ENCODE results near the gene PADI2.

DNA sequence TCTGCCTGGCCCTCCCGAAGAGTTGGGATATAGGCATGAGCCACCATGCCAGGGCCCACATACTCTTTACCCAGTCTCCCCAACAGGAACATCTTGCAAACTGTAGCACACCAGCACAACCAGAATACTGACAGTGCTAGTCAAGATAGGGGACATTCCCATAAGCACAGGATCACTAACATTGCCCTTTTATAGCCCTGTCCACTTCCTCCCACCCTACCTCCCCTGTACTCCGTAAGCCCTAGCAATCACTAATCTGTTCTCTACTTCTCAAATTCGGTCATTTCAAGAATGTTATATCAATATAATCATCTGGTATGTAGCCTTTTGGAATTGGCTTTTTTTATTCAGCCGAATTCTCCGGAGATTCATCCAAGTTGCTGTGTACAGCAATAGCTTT lies 71.3 kb downstream of the PADI2 start:
- TF ChIP-seq, protein P1, sequence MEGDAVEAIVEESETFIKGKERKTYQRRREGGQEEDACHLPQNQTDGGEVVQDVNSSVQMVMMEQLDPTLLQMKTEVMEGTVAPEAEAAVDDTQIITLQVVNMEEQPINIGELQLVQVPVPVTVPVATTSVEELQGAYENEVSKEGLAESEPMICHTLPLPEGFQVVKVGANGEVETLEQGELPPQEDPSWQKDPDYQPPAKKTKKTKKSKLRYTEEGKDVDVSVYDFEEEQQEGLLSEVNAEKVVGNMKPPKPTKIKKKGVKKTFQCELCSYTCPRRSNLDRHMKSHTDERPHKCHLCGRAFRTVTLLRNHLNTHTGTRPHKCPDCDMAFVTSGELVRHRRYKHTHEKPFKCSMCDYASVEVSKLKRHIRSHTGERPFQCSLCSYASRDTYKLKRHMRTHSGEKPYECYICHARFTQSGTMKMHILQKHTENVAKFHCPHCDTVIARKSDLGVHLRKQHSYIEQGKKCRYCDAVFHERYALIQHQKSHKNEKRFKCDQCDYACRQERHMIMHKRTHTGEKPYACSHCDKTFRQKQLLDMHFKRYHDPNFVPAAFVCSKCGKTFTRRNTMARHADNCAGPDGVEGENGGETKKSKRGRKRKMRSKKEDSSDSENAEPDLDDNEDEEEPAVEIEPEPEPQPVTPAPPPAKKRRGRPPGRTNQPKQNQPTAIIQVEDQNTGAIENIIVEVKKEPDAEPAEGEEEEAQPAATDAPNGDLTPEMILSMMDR (conservative IDR thresholded peaks at IDR 0.05), result no peak
- TF ChIP-seq EZH2 (IDR thresholded peaks at IDR 0.05; ENCODE audit: low read depth), result no peak

Data from PC-9 (cell line).